ENCODE results near the gene DUSP6. TPM values are rescaled to one million over a fixed set of nuclear protein-coding genes. Genes with fewer than 3 reads are reported as not detected.

The DUSP6 gene
- total and polyA plus RNA-seq, 2 of the 8 experiments (the other 6 are each of a cell fraction or from before 2014, with no cell fraction given) = 99.3 to 179 TPM

DNA sequence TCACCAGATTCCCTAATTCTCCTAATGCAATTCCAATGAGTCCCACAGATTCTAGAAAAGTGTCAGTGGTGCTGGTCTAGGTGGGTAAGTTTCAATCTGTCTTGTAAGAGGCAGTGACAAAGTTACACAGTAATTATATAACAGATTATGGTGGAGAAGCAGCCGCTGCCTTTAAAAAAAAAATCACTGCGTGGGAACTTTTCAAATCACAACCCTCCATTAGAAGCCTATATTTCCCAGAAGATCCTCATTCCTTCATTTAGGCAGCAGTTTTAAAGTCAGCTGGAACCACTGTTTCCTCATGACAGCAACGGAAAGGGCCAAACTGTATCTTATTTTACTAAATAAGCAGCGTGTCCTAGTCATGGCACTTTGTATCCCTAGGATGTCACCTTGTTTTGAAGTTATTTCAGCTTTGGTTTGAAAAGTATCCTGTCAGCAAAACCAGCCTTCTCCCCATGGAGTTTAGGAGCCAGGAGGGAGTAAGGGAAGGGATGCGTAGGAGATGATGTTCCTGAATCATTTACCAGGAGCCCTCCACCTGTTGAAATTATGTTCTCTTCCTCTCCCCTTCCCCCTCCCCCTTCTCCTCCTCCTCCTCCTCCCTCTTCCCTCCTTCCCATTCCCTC is 27.7 kb upstream of the DUSP6 start:
- Histone ChIP-seq H3K79me1 (ENCODE audit: low read depth, low read length) (no peaks in the 10 kb centered on the region), H4K91ac (replicated peaks; ENCODE audit: insufficient read length, low read length) (no peak overlapping the region), H3K23ac (ENCODE audit: insufficient read length) (no peak overlapping the region), H4K20me1 (replicated peaks in 1 of 2; ENCODE audit: control insufficient read depth in 1 of 2, insufficient read depth in 2 of 2, low read length in 2 of 2) (no peaks in the 10 kb centered on the region), H3K4ac (replicated peaks; ENCODE audit: insufficient read length, low read depth, low read length) (no peak overlapping the region), H3K56ac (replicated peaks; ENCODE audit: insufficient read length, low read depth, low read length) (no peak overlapping the region), H3K4me1 (replicated peaks in 1 of 4; ENCODE audit: control insufficient read depth in 3 of 4, insufficient read depth in 4 of 4, low read length in 3 of 4) (peaks cover 2 to 14% (median 6%) of the 10 kb centered on the region in 4 experiments; a peak in 6 of 7 replicates), H4K5ac (ENCODE audit: insufficient read length, low read depth, low read length) (no peak overlapping the region), H3K9me3 (ENCODE audit: insufficient read depth in 2 of 2, low read depth in 1 of 2, low read length in 1 of 2) (no peaks in the 10 kb centered on the region), H3K9ac (replicated peaks in 1 of 4; ENCODE audit: extremely low read depth in 1 of 4, low read depth in 3 of 4, low read length in 3 of 4) (no peak overlapping the region), H2BK5ac (ENCODE audit: low read depth, low read length) (no peak overlapping the region), H3K27ac (ENCODE audit: low read depth, low read length) (no peak overlapping the region), H2AFZ (ENCODE audit: low read length) (no peak overlapping the region), H2BK120ac (replicated peaks; ENCODE audit: low read depth, low read length) (no peak overlapping the region), H3K27me3 (replicated peaks in 1 of 4; ENCODE audit: control insufficient read depth in 3 of 4, extremely low read depth in 1 of 4, insufficient read depth in 3 of 4, low read length in 3 of 4) (no peaks in the 10 kb centered on the region), H3K18ac (ENCODE audit: extremely low read depth, low read length) (no peak overlapping the region), H4K8ac (ENCODE audit: extremely low read depth, insufficient read depth, low read length) (no peak overlapping the region), H2BK12ac (ENCODE audit: low read depth, low read length) (no peak overlapping the region), H2BK15ac (ENCODE audit: low read length) (no peak overlapping the region), H3K36me3 (ENCODE audit: control insufficient read depth in 2 of 4, insufficient read depth in 4 of 4, low read length in 3 of 4) (no peaks in the 10 kb centered on the region), H2AK5ac (ENCODE audit: low read depth, low read length) (no peak overlapping the region), H2BK20ac (ENCODE audit: low read length) (no peak overlapping the region), H3K23me2 (ENCODE audit: low read depth, low read length) (no peaks in the 10 kb centered on the region), H3K4me3 (ENCODE audit: extremely low read depth in 1 of 4, insufficient read depth in 2 of 4, low read depth in 3 of 4, low read length in 4 of 4) (no peak overlapping the region), H3K79me2 (ENCODE audit: control insufficient read depth in 1 of 2, insufficient read depth in 2 of 2, low read length in 2 of 2) (no peaks in the 10 kb centered on the region), H3K4me2 (ENCODE audit: insufficient read depth in 1 of 2, low read depth in 2 of 2, low read length in 2 of 2) (no peak overlapping the region), H3K14ac (ENCODE audit: insufficient read length) (no peak overlapping the region)
- no peak for DNase-seq (ENCODE audit: low read depth in 1 of 2, low spot score in 2 of 2)
- 92% methylated on average over 5 of the region's 5 CpGs; no CpG with 5 or more reads in 1 of the 2 experiments for WGBS, 2 experiments (ENCODE audit: extremely low coverage in 1 of 2, insufficient coverage in 1 of 2, insufficient read length in 1 of 2, insufficient replicate concordance in 2 of 2, low coverage in 1 of 2, low lambda C conversion rate in 2 of 2, missing lambda C conversion rate in 1 of 2)
- FAIRE-seq = no peak
- ChIA-PET CTCF (ENCODE audit: partially characterized antibody) (interaction anchor here (1.1 to 1.3 kb wide), 2 partner anchors 11 to 42 kb away, joined by 3 to 4 read pairs; no protein-coding TSS in a partner anchor), POLR2A (ENCODE audit: partially characterized antibody) (interaction anchor here (1.2 to 5.2 kb wide), 3 partner anchors 27 to 35 kb away, joined by 3 to 29 read pairs (median 3); partner anchors contain the start of gene DUSP6)
- no peak for TF ChIP-seq POU5F1 (IDR thresholded peaks at IDR 0.05; ENCODE audit: low read depth, low read length)
- TF ChIP-seq HDAC2 (IDR thresholded peaks at IDR 0.05; ENCODE audit: borderline replicate concordance in 1 of 2, low read depth in 2 of 2, low read length in 2 of 2) = no peak
- TF ChIP-seq SUZ12 (IDR thresholded peaks at IDR 0.05; ENCODE audit: low read length) = no peak
- no peak for TF ChIP-seq NRF1 (IDR thresholded peaks at IDR 0.05; ENCODE audit: low read depth, low read length)
